Sigmoid colon (tissue), 7 donors: ENCODE measurements around the gene NOL12. TPM values are rescaled to one million over a fixed set of nuclear protein-coding genes. Genes with fewer than 3 reads are reported as not detected.

Experiments
- DNase-seq: peaks from one replicate; pipeline ENCODE4 v3.0.0-alpha.2; 2019
- H3K27ac ChIP-seq, 4 donors: fragments of 200-600 bp; sonication (generic); one replicate each; pipeline ENCODE4 v1.5.1; 2016 to 2019; ENCODE audit warnings: mild to moderate bottlenecking in 1 of 4
- H3K27me3 ChIP-seq, 3 donors: fragments of 200-600 bp; sonication (generic); one replicate each; pipeline ENCODE4 v1.5.1; 2019; ENCODE audit warnings: mild to moderate bottlenecking in 1 of 3
- H3K36me3 ChIP-seq, 4 donors: fragments of 200-600 bp; sonication (generic); one replicate each; pipeline ENCODE4 v1.5.1; 2016 to 2019
- H3K4me1 ChIP-seq, 4 donors: fragments of 200-600 bp; sonication (generic); one replicate each; pipeline ENCODE4 v1.5.1; 2017 to 2019
- H3K4me3 ChIP-seq, 4 donors: fragments of 200-600 bp; sonication (generic); one replicate each; pipeline ENCODE4 v1.5.1; 2017 to 2019; ENCODE audit warnings: mild to moderate bottlenecking in 2 of 4, moderate library complexity in 1 of 4
- H3K9me3 ChIP-seq, 4 donors: fragments of 200-600 bp in 3 of 4; sonication (generic) in 3 of 4; one replicate each; pipeline versions ENCODE4 v1.5.1 to v1.6.1; 2013 to 2019
- EP300 ChIP-seq, 4 donors: sonication (generic); formaldehyde crosslinking; IDR thresholded peaks; one replicate each; pipeline ENCODE4 v1.6.1; 2017; ENCODE audit warnings: antibody characterized with exemption in 4 of 4
- POLR2A ChIP-seq, 2 donors: fragments of 450-650 bp; IDR thresholded peaks; one replicate each; pipeline ENCODE4 v1.6.1; 2016; ENCODE audit warnings: antibody characterized with exemption in 2 of 2, mild to moderate bottlenecking in 2 of 2, moderate library complexity in 2 of 2
- POLR2AphosphoS5 ChIP-seq, 4 donors: sonication (generic); formaldehyde crosslinking; IDR thresholded peaks; one replicate each; pipeline ENCODE4 v1.6.1; 2017; ENCODE audit warnings: antibody characterized with exemption in 4 of 4
- WGBS, 2 donors: extraction: QIAGEN DNeasy Blood & Tissue Kit; methylation state at CpG; one replicate each; pipeline ENCODE4 v1.1.7; 2013; 5-methylcytosine and 5-hydroxymethylcytosine counted together
- intact Hi-C: fragments of 100-400 bp; cut with DNase I; formaldehyde crosslinking; loops from one replicate; pipeline ENCODE4 v1.15.1; 2023
- polyA plus RNA-seq, 3 donors: library from polyadenylated mRNA; stranded (reverse); fragments of 200-250 nt; gene quantifications; one replicate each; pipeline ENCODE4 v1.2.3, GENCODE V29; 2013
- total RNA-seq, 4 donors: library from RNA; depleted of rRNA; stranded (reverse); fragments of >200 nt; gene quantifications; one replicate each; pipeline ENCODE4 v1.1.0, GENCODE V29; 2016
- TF ChIP-seq, protein P1 (sequence below), 4 experiments: fragments of 450-650 bp in 3 of 4; fragments of 200-600 bp in 1 of 4; IDR thresholded peaks; one replicate each; pipeline ENCODE4 v1.5.1; 2016 to 2019; ENCODE audit warnings: antibody characterized with exemption in 4 of 4, mild to moderate bottlenecking in 3 of 4, moderate library complexity in 2 of 4
- donor health status: healthy with polysubstance abuse.
- donor health status: Bipolar disorder and iron deficiency.
- donor health status: healthy.

NOL12 gene
- total and polyA plus RNA-seq, 7 donors = 10.7 to 41.4 (median 28.2) TPM

DNA sequence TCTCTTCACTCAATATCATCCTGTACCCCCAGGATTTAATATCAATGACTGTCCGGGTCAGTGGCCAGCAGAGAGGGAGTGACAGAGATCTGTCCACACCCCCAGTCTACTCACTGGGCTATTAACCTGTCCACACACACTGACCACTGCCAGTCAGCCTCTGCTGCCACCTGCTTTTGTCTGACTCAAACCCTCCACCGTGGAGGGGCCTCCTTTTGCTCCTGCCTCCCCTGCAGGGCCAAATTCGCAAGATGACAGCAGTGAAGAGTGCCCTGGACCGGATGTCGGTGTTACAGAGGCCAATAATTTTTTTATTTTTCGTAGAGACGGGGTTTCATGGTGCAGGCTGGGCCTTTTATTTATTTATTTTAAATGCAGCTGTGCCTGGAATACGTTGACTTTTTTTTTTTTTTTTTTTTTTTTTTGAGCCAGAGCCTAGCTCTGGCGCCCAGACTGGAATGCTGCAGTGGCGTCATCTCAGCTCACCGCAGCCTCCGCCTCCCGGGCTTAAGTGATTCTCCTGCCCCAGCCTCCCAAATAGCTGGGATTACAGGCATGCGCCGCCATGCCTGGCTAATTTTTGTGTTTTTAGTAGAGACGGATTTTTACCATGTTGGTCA lies 22.5 kb upstream of the NOL12 start:
- Histone ChIP-seq H3K4me3 (no peak overlapping the region), H3K27ac (peak overlapping the region; percentile 52 to 95 (median 83)), H3K4me1 (peaks cover 0 to 63% (median 59%) of the 10 kb centered on the region in 4 donors), H3K27me3 (no peaks in the 10 kb centered on the region), H3K9me3 (no peaks in the 10 kb centered on the region), H3K36me3 (peaks cover 0 to 15% (median 6%) of the 10 kb centered on the region in 4 donors)
- WGBS, 2 donors = 64 to 79% methylated on average over 16 of the region's 16 CpGs
- TF ChIP-seq, protein P1, sequence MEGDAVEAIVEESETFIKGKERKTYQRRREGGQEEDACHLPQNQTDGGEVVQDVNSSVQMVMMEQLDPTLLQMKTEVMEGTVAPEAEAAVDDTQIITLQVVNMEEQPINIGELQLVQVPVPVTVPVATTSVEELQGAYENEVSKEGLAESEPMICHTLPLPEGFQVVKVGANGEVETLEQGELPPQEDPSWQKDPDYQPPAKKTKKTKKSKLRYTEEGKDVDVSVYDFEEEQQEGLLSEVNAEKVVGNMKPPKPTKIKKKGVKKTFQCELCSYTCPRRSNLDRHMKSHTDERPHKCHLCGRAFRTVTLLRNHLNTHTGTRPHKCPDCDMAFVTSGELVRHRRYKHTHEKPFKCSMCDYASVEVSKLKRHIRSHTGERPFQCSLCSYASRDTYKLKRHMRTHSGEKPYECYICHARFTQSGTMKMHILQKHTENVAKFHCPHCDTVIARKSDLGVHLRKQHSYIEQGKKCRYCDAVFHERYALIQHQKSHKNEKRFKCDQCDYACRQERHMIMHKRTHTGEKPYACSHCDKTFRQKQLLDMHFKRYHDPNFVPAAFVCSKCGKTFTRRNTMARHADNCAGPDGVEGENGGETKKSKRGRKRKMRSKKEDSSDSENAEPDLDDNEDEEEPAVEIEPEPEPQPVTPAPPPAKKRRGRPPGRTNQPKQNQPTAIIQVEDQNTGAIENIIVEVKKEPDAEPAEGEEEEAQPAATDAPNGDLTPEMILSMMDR (IDR thresholded peaks at IDR 0.05) = no peak
- TF ChIP-seq EP300 (IDR thresholded peaks at IDR 0.05) (no peak), POLR2A (IDR thresholded peaks at IDR 0.05) (no peak), POLR2AphosphoS5 (IDR thresholded peaks at IDR 0.05) (peak in 1 of 4 donors; percentile 22)
- intact Hi-C loops = no loop called here
- DNase-seq = peak; percentile 83

DNA sequence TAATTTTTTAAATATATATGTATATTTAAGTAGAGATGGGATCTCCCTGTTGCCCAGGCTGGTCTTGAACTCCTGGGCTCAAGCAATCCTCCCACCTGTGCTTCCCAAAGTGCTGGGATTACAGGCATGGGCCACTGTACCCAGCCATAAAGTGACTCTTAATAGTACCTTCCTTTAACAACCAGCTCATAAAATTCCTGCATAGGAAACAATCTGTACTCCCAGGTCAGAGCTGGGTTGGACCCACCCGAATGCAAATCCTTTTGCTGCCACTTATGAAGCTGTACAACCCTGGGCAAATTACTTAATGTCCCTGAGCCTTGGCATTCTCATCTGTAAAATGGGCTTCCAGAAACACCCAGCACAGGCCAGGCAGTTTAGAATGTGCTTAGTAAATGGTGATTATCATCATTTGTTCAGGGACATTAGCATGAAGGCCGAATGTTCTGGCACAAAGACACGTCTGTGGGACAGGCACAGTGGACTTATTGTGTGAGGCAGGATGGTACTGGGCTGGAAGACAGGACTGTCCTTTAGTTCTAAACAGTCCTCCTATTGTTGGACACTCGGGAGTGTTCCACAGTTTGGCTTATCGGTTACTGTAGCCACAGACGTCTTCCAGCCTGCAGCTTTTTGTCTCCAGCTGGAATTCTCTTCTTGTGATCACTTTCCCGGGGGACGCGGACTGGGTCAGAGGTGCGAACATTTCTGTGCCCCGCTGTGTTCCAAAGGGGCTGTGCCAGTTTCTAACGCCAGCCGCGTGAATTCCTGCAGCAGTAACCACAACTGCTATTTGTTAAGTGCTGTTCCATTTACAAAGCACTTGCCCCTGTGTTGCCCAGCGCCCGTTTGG lies 21.7 kb upstream of the NOL12 start:
- Histone ChIP-seq H3K36me3 (peaks cover 0 to 15% (median 6%) of the 10 kb centered on the region in 4 donors), H3K4me1 (peaks cover 0 to 66% (median 58%) of the 10 kb centered on the region in 4 donors), H3K27ac (peak overlapping the region; percentile 52 to 95 (median 83)), H3K9me3 (no peaks in the 10 kb centered on the region), H3K27me3 (no peaks in the 10 kb centered on the region), H3K4me3 (no peak overlapping the region)
- TF ChIP-seq POLR2A (IDR thresholded peaks at IDR 0.05) (no peak), POLR2AphosphoS5 (IDR thresholded peaks at IDR 0.05) (no peak), EP300 (IDR thresholded peaks at IDR 0.05) (no peak)
- TF ChIP-seq, protein P1 (IDR thresholded peaks at IDR 0.05) = no peak
- intact Hi-C loops = no loop called here
- DNase-seq = no peak
- 63 to 79% methylated on average over 16 of the region's 16 CpGs for WGBS, 2 donors

- Histone ChIP-seq H3K9me3 (no peaks in the 10 kb centered on the region), H3K27ac (peak overlapping the region in 3 of 4 donors; percentile 81 to 95 (median 85)), H3K4me3 (no peak overlapping the region), H3K27me3 (no peaks in the 10 kb centered on the region), H3K4me1 (peaks cover 0 to 62% (median 54%) of the 10 kb centered on the region in 4 donors), H3K36me3 (peaks cover 0 to 15% (median 6%) of the 10 kb centered on the region in 4 donors)
- TF ChIP-seq POLR2AphosphoS5 (IDR thresholded peaks at IDR 0.05) = no peak
- no peak for TF ChIP-seq POLR2A (IDR thresholded peaks at IDR 0.05)
- TF ChIP-seq, protein P1 (IDR thresholded peaks at IDR 0.05) = no peak
- DNase-seq = no peak
- 95% methylated on average over 24 of the region's 24 CpGs for WGBS, 2 donors
- intact Hi-C loops = no loop called here
Measured at GRCh38 chr22:37665487-37665886, 20.7 kb upstream of the NOL12 start.

DNA sequence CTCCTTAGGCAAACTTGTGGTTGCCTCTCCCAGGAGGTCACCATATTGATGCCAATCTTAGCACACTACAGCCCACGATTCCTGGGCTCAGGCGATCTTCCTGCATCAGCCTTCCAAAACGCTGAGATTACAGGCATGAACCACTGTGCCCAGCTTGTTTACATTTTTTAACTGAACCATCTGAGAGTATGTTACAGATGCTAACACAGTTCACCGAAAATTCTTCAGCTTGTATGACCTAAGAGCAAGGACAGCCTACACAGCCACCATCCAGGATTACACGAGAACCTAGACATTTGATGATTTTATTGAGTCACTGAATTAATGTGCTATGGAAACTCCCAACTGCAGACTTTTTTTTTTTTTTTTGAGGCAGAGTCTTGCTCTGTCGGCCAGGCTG lies 16.6 kb upstream of the NOL12 start:
- intact Hi-C loops = no loop called here
- 73 to 77% methylated on average over 6 of the region's 6 CpGs for WGBS, 2 donors
- TF ChIP-seq EP300 (IDR thresholded peaks at IDR 0.05) = no peak
- no peak for TF ChIP-seq POLR2AphosphoS5 (IDR thresholded peaks at IDR 0.05)
- TF ChIP-seq, protein P1 (IDR thresholded peaks at IDR 0.05) = no peak
- TF ChIP-seq POLR2A (IDR thresholded peaks at IDR 0.05) = no peak
- Histone ChIP-seq H3K27me3 (no peaks in the 10 kb centered on the region), H3K4me3 (no peak overlapping the region), H3K27ac (peak overlapping the region; percentile 51 to 97 (median 64)), H3K36me3 (peaks cover 0 to 15% (median 6%) of the 10 kb centered on the region in 4 donors), H3K9me3 (no peaks in the 10 kb centered on the region), H3K4me1 (peaks cover 0 to 46% (median 38%) of the 10 kb centered on the region in 4 donors)
- no peak for DNase-seq
